HepG2 (cell line): Measurements from ENCODE around the gene ZFP82. TPM values are rescaled to one million over a fixed set of nuclear protein-coding genes. Genes with fewer than 3 reads are reported as not detected.
A peak's percentile ranks its signal among the peaks of the same experiment; 100 is the strongest.

Source experiments
- CENPT ChIP-seq: sonication (generic); formaldehyde crosslinking; IDR thresholded peaks from 2 replicates; pipeline ENCODE4 v1.8.0; 2022; ENCODE audit warnings: low read depth, mild to moderate bottlenecking, moderate library complexity, missing genetic modification reagents
- FOXP1 ChIP-seq, 2 experiments: fragments of 450-650 bp in 1 of 2; IDR thresholded peaks; 2 replicates each; pipeline ENCODE4 v1.6.1; 2017 to 2018; ENCODE audit warnings: antibody characterized with exemption in 1 of 2
- GABPB1 ChIP-seq: IDR thresholded peaks from 2 replicates; pipeline ENCODE4 v1.6.1; 2016; ENCODE audit warnings: mild to moderate bottlenecking, missing genetic modification reagents, moderate library complexity, missing compliant biosample characterization
- GATA4 ChIP-seq: sonication (generic); IDR thresholded peaks from 2 replicates; pipeline ENCODE4 v1.6.1; 2016; ENCODE audit warnings: antibody characterized with exemption, low read depth, borderline replicate concordance
- GLI4 ChIP-seq: sonication (generic); formaldehyde crosslinking; IDR thresholded peaks from 2 replicates; pipeline ENCODE4 v1.5.1; 2020; ENCODE audit warnings: missing genetic modification reagents, mild to moderate bottlenecking, moderate library complexity, borderline replicate concordance
- HDAC1 ChIP-seq: sonication (generic); formaldehyde crosslinking; IDR thresholded peaks from 2 replicates; pipeline ENCODE4 v1.5.1; 2020; ENCODE audit warnings: mild to moderate bottlenecking, missing genetic modification reagents
- HMGA1 ChIP-seq: sonication (generic); formaldehyde crosslinking; conservative IDR thresholded peaks from 2 replicates; pipeline ENCODE4 v1.4.0; 2020; ENCODE audit warnings: missing genetic modification reagents
- HMGXB4 ChIP-seq, 2 experiments: sonication (generic) in 1 of 2; formaldehyde crosslinking in 1 of 2; IDR thresholded peaks; 2 replicates each; pipeline versions ENCODE4 v1.4.0 to v1.6.1; 2018 to 2020; ENCODE audit warnings: missing genetic modification reagents in 2 of 2, borderline replicate concordance in 1 of 2, low read depth in 1 of 2, mild to moderate bottlenecking in 1 of 2, missing biosample characterization in 1 of 2
- JUN ChIP-seq: sonication (generic); formaldehyde crosslinking; IDR thresholded peaks from 2 replicates; pipeline ENCODE4 v1.4.0; 2020; ENCODE audit warnings: mild to moderate bottlenecking, missing genetic modification reagents
- NFKBIZ ChIP-seq: IDR thresholded peaks from 2 replicates; pipeline ENCODE4 v1.6.1; 2018; ENCODE audit warnings: missing genetic modification reagents, missing compliant biosample characterization
- TBP ChIP-seq: sonication (generic); formaldehyde crosslinking; IDR thresholded peaks from 2 replicates; pipeline ENCODE4 v1.5.0; 2020; ENCODE audit warnings: missing genetic modification reagents
- ZBTB2 ChIP-seq: sonication (generic); formaldehyde crosslinking; IDR thresholded peaks from 2 replicates; pipeline ENCODE4 v1.8.0; 2022; ENCODE audit warnings: low read depth, missing genetic modification reagents
- ZMAT3 ChIP-seq: sonication (generic); formaldehyde crosslinking; conservative IDR thresholded peaks from 2 replicates; pipeline ENCODE4 v1.7.0; 2021; ENCODE audit warnings: missing genetic modification reagents
- ZNF318 ChIP-seq: sonication (generic); formaldehyde crosslinking; IDR thresholded peaks from 2 replicates; pipeline ENCODE4 v1.4.0; 2020; ENCODE audit warnings: mild to moderate bottlenecking, missing genetic modification reagents
- ZNF597 ChIP-seq: sonication (generic); formaldehyde crosslinking; IDR thresholded peaks from 2 replicates; pipeline ENCODE4 v1.5.0; 2020; ENCODE audit warnings: missing genetic modification reagents
- ZNF766 ChIP-seq: sonication (generic); formaldehyde crosslinking; IDR thresholded peaks from 2 replicates; pipeline ENCODE4 v1.5.0; 2020; ENCODE audit warnings: missing genetic modification reagents, borderline replicate concordance
- polyA plus RNA-seq, 8 experiments: library from polyadenylated mRNA; depleted of rRNA in 3 of 8; stranded (reverse) in 7 of 8; unstranded in 1 of 8; fragments of >200 nt; fragmentation: Illumina TruSeq in 4 of 8; extraction: Trizol in 4 of 8; gene quantifications; 2 replicates each; pipeline versions ENCODE4 v1.2.1 to v1.2.3, GENCODE V29; 2011 to 2016; ENCODE audit warnings: low read depth in 4 of 8, missing spikeins in 1 of 8, mixed read lengths in 1 of 8; ENCODE audit not compliant: insufficient read depth in 1 of 8
- total RNA-seq, 5 experiments: library from RNA; depleted of rRNA; stranded (reverse); fragments of >200 nt; fragmentation: Illumina TruSeq; extraction: Trizol; gene quantifications; 2 replicates each; pipeline ENCODE4 v1.2.3, GENCODE V29; 2016; ENCODE audit warnings: low read depth in 1 of 5

ZFP82 gene
- total and polyA plus RNA-seq, 2 of the 13 experiments (the other 11 are each of a cell fraction or from before 2014, with no cell fraction given) = 1.7 to 4.3 TPM

GRCh38 chr19:36378625-36379509 lies 39.6 kb downstream of the ZFP82 start, which contains the start of gene ZFP14 (continued):
- TF ChIP-seq ZNF318 (CRISPR knock-in tag) = no peak
- no peak; the same call in 1 of the 2 replicates for TF ChIP-seq NFKBIZ (CRISPR knock-in tag)
- peak; percentile 80 for TF ChIP-seq HDAC1 (CRISPR knock-in tag)
- TF ChIP-seq JUN = no peak
- no peak for TF ChIP-seq ZMAT3
- no peak for TF ChIP-seq GLI4
- TF ChIP-seq ZBTB2 = no peak
- peak; percentile 13 to 79; a peak in 2 of 4 replicates for TF ChIP-seq HMGXB4 (CRISPR knock-in tag; IDR thresholded peaks at IDR 0.05; ENCODE audit: borderline replicate concordance in 1 of 2, low read depth in 1 of 2)
- no peak for TF ChIP-seq CENPT (CRISPR knock-in tag)
- TF ChIP-seq FOXP1 (IDR thresholded peaks at IDR 0.05) = no peak
- TF ChIP-seq FOXP1 (CRISPR knock-in tag; IDR thresholded peaks at IDR 0.05) = no peak
- TF ChIP-seq GABPB1 (CRISPR knock-in tag) = peak; percentile 98
- TF ChIP-seq ZNF766 (CRISPR knock-in tag) = 0 out of 2 replicates have a peak, but pooled peaks have one; percentile 67
- TF ChIP-seq HMGA1 (CRISPR knock-in tag) = no peak
- TF ChIP-seq TBP (CRISPR knock-in tag) = no peak
- no peak for TF ChIP-seq ZNF597
- TF ChIP-seq GATA4 = peak; percentile 82
